GM23338 (cell line): ENCODE data around the gene NPAT. TPM values are rescaled to one million over a fixed set of nuclear protein-coding genes. Genes with fewer than 3 reads are reported as not detected.

Experiments
- ATAC-seq: fragments of 200-7000 bp; cut with Tn5 transposase; 3 replicates; pipeline ENCODE4 v1.9.1; 2020
- DNase-seq: peaks from one replicate; pipeline ENCODE4 v3.0.0-alpha.2; 2015; ENCODE audit warnings: low spot score
- H2AFZ ChIP-seq: fragments of 200-600 bp; sonication (generic); 2 replicates; pipeline ENCODE4 v1.8.0; 2016; ENCODE audit warnings: antibody characterized with exemption, mild to moderate bottlenecking, moderate library complexity
- H3F3A ChIP-seq: fragments of 200-600 bp; sonication (generic); replicated peaks from 2 replicates; pipeline ENCODE4 v1.8.0; 2017; ENCODE audit warnings: antibody characterized with exemption, mixed run types, low read depth
- H3K27ac ChIP-seq: fragments of 200-600 bp; sonication (generic); 2 replicates; pipeline ENCODE4 v1.6.1; 2016; ENCODE audit warnings: low read depth
- H3K27me3 ChIP-seq: fragments of 200-600 bp; sonication (generic); 2 replicates; pipeline ENCODE4 v1.8.0; 2016; ENCODE audit warnings: mild to moderate bottlenecking, mixed run types, moderate library complexity; ENCODE audit not compliant: insufficient read depth
- H3K36me3 ChIP-seq: fragments of 200-600 bp; sonication (generic); 2 replicates; pipeline ENCODE4 v1.8.0; 2016; ENCODE audit warnings: mild to moderate bottlenecking; ENCODE audit not compliant: insufficient read depth
- H3K4me1 ChIP-seq: fragments of 200-600 bp; sonication (generic); 2 replicates; pipeline ENCODE4 v1.8.0; 2016; ENCODE audit warnings: mild to moderate bottlenecking, moderate library complexity; ENCODE audit not compliant: insufficient read depth
- H3K4me2 ChIP-seq: fragments of 200-600 bp; sonication (generic); 2 replicates; pipeline ENCODE4 v1.7.1; 2017; ENCODE audit warnings: mixed run types
- H3K4me3 ChIP-seq: fragments of 200-600 bp; sonication (generic); 2 replicates; pipeline ENCODE4 v1.6.1; 2016; ENCODE audit warnings: mixed run types
- H3K79me2 ChIP-seq: fragments of 200-600 bp; sonication (generic); replicated peaks from 2 replicates; pipeline ENCODE4 v1.8.0; 2017; ENCODE audit warnings: mild to moderate bottlenecking; ENCODE audit not compliant: insufficient read depth
- H3K9me2 ChIP-seq: fragments of 200-600 bp; sonication (generic); 2 replicates; pipeline ENCODE4 v1.8.0; 2017; ENCODE audit not compliant: insufficient read depth
- H4K20me1 ChIP-seq: fragments of 200-600 bp; sonication (generic); replicated peaks from 2 replicates; pipeline ENCODE4 v1.8.0; 2017; ENCODE audit warnings: mild to moderate bottlenecking; ENCODE audit not compliant: insufficient read depth
- H3K27ac Mint-ChIP-seq: 2 replicates; pipeline ENCODE4 v1.8.0; 2020; ENCODE audit warnings: inconsistent platforms, mild to moderate bottlenecking, moderate library complexity, mixed read lengths
- H3K27me3 Mint-ChIP-seq: 3 replicates; pipeline ENCODE4 v1.8.0; 2022; ENCODE audit warnings: low read depth, mild to moderate bottlenecking, moderate library complexity, mixed read lengths, inconsistent platforms; ENCODE audit not compliant: insufficient read depth, poor library complexity
- H3K36me3 Mint-ChIP-seq: 3 replicates; pipeline ENCODE4 v1.8.0; 2021; ENCODE audit warnings: low read depth, mild to moderate bottlenecking, inconsistent platforms, moderate library complexity, mixed read lengths
- H3K4me1 Mint-ChIP-seq: 3 replicates; pipeline ENCODE4 v1.8.0; 2020; ENCODE audit warnings: mild to moderate bottlenecking, inconsistent platforms, mixed read lengths
- H3K4me3 Mint-ChIP-seq: 3 replicates; pipeline ENCODE4 v1.8.0; 2021; ENCODE audit warnings: moderate library complexity, mild to moderate bottlenecking, inconsistent platforms, mixed read lengths
- H3K9me3 Mint-ChIP-seq: 3 replicates; pipeline ENCODE4 v1.8.0; 2020; ENCODE audit warnings: moderate library complexity, mild to moderate bottlenecking, inconsistent platforms, mixed read lengths
- EZH2 ChIP-seq: fragments of 200-600 bp; sonication (generic); IDR thresholded peaks from one replicate; pipeline ENCODE4 v1.8.0; 2017; ENCODE audit warnings: antibody characterized with exemption, mild to moderate bottlenecking, low read depth; ENCODE audit not compliant: unreplicated experiment
- EZH2phosphoT487 ChIP-seq: fragments of 200-600 bp; sonication (generic); IDR thresholded peaks from one replicate; pipeline ENCODE4 v1.8.1; 2018; ENCODE audit warnings: antibody characterized with exemption; ENCODE audit not compliant: unreplicated experiment
- JUNB ChIP-seq: IDR thresholded peaks from one replicate; pipeline ENCODE4 v1.6.1; 2016; ENCODE audit warnings: antibody characterized with exemption; ENCODE audit not compliant: unreplicated experiment
- POLR2AphosphoS5 ChIP-seq: IDR thresholded peaks from 2 replicates; pipeline ENCODE4 v1.6.1; 2016; ENCODE audit warnings: antibody characterized with exemption, low read depth
- ZNF114 ChIP-seq: fragments of 250-450 bp; sonication (Bioruptor Pico); IDR thresholded peaks from 2 replicates; pipeline ENCODE4 v1.5.0; 2020; ENCODE audit warnings: mild to moderate bottlenecking, moderate library complexity
- ZNF331 ChIP-seq: fragments of 250-450 bp; sonication (Bioruptor Pico); IDR thresholded peaks from 2 replicates; pipeline ENCODE4 v1.5.0; 2020; ENCODE audit warnings: low read depth, mild to moderate bottlenecking, moderate library complexity
- polyA plus RNA-seq: library from polyadenylated mRNA; unstranded; fragments of >200 nt; fragmentation: Nextera tagmentation; extraction: Ambion mirVana; gene quantifications from 2 replicates; pipeline ENCODE4 v1.2.1, GENCODE V29; 2016
- total RNA-seq: library from RNA; depleted of rRNA; stranded (reverse); fragments of >200 nt; shearing (Covaris generic); gene quantifications from 2 replicates; pipeline ENCODE4 v1.2.3, GENCODE V29; 2014
- TF ChIP-seq, protein P1 (sequence below): IDR thresholded peaks from 2 replicates; pipeline ENCODE4 v1.6.1; 2016; ENCODE audit warnings: antibody characterized with exemption
- TF ChIP-seq, protein P2 (sequence below): IDR thresholded peaks from one replicate; pipeline ENCODE4 v1.6.1; 2018; ENCODE audit warnings: antibody characterized with exemption; ENCODE audit not compliant: unreplicated experiment
- TF ChIP-seq, protein P3 (sequence below): fragments of 250-450 bp; sonication (Bioruptor Pico); IDR thresholded peaks from 2 replicates; pipeline ENCODE4 v1.5.0; 2020; ENCODE audit warnings: mild to moderate bottlenecking, moderate library complexity
- TF ChIP-seq, protein P4 (sequence below), 2 experiments: fragments of 200-600 bp in 1 of 2; sonication (generic) in 1 of 2; conservative IDR thresholded peaks; 2 replicates each; pipeline versions ENCODE4 v1.5.1 to v1.6.1; 2016 to 2017; ENCODE audit warnings: antibody characterized with exemption in 2 of 2, low read depth in 2 of 2, mild to moderate bottlenecking in 2 of 2, moderate library complexity in 1 of 2

NPAT gene
- total and polyA plus RNA-seq, 2 experiments from 2014 or later: 24.2 to 25.1 TPM

DNA sequence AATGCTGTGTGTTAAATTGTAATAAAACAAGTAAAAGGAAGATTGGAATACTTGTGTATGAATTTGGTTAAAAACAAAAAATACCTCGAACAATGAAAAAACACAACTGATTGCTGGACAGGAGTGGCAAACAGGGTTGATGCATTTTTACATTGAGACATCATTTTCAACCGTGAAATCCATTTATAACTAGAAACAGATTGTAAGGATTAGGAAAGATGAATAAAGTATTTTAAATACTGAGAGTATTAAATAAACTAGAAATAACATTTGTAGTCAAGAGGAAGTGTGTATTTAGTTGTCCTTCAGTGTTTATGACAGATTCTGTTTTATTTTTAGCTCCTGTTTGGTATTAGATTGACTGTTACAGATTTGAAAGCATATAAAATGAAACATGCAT, 5.8 kb upstream of the NPAT start:
- Mint-ChIP-seq H3K9me3 (no peaks in the 10 kb centered on the region), H3K27me3 (no peaks in the 10 kb centered on the region), H3K27ac (no peak overlapping the region), H3K4me1 (peaks cover 15% of the 10 kb centered on the region; the same call in 1 of the 3 replicates), H3K36me3 (peaks cover 49% of the 10 kb centered on the region), H3K4me3 (no peak overlapping the region)
- no peak for DNase-seq
- no peak overlapping the region for H3K27ac ChIP-seq
- no peak for ATAC-seq
- H3K4me1 ChIP-seq: peaks cover 12% of the 10 kb centered on the region
- no peak overlapping the region for H2AFZ ChIP-seq
- 0 out of 2 replicates have a peak, but pooled peaks cover 8% of the 10 kb centered on the region for H4K20me1 ChIP-seq
- H3K4me2 ChIP-seq: no peak overlapping the region
- H3K4me3 ChIP-seq: no peak overlapping the region
- H3K9me2 ChIP-seq: no peaks in the 10 kb centered on the region
- peaks cover 4% of the 10 kb centered on the region for H3F3A ChIP-seq
- TF ChIP-seq EZH2phosphoT487 (no peak), EZH2 (no peak), JUNB (no peak), ZNF331 (CRISPR knock-in tag) (no peak), POLR2AphosphoS5 (no peak), ZNF114 (no peak)
- TF ChIP-seq, protein P1, sequence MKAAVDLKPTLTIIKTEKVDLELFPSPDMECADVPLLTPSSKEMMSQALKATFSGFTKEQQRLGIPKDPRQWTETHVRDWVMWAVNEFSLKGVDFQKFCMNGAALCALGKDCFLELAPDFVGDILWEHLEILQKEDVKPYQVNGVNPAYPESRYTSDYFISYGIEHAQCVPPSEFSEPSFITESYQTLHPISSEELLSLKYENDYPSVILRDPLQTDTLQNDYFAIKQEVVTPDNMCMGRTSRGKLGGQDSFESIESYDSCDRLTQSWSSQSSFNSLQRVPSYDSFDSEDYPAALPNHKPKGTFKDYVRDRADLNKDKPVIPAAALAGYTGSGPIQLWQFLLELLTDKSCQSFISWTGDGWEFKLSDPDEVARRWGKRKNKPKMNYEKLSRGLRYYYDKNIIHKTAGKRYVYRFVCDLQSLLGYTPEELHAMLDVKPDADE: no peak
- TF ChIP-seq, protein P2, sequence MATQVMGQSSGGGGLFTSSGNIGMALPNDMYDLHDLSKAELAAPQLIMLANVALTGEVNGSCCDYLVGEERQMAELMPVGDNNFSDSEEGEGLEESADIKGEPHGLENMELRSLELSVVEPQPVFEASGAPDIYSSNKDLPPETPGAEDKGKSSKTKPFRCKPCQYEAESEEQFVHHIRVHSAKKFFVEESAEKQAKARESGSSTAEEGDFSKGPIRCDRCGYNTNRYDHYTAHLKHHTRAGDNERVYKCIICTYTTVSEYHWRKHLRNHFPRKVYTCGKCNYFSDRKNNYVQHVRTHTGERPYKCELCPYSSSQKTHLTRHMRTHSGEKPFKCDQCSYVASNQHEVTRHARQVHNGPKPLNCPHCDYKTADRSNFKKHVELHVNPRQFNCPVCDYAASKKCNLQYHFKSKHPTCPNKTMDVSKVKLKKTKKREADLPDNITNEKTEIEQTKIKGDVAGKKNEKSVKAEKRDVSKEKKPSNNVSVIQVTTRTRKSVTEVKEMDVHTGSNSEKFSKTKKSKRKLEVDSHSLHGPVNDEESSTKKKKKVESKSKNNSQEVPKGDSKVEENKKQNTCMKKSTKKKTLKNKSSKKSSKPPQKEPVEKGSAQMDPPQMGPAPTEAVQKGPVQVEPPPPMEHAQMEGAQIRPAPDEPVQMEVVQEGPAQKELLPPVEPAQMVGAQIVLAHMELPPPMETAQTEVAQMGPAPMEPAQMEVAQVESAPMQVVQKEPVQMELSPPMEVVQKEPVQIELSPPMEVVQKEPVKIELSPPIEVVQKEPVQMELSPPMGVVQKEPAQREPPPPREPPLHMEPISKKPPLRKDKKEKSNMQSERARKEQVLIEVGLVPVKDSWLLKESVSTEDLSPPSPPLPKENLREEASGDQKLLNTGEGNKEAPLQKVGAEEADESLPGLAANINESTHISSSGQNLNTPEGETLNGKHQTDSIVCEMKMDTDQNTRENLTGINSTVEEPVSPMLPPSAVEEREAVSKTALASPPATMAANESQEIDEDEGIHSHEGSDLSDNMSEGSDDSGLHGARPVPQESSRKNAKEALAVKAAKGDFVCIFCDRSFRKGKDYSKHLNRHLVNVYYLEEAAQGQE: no peak
- TF ChIP-seq, protein P3, sequence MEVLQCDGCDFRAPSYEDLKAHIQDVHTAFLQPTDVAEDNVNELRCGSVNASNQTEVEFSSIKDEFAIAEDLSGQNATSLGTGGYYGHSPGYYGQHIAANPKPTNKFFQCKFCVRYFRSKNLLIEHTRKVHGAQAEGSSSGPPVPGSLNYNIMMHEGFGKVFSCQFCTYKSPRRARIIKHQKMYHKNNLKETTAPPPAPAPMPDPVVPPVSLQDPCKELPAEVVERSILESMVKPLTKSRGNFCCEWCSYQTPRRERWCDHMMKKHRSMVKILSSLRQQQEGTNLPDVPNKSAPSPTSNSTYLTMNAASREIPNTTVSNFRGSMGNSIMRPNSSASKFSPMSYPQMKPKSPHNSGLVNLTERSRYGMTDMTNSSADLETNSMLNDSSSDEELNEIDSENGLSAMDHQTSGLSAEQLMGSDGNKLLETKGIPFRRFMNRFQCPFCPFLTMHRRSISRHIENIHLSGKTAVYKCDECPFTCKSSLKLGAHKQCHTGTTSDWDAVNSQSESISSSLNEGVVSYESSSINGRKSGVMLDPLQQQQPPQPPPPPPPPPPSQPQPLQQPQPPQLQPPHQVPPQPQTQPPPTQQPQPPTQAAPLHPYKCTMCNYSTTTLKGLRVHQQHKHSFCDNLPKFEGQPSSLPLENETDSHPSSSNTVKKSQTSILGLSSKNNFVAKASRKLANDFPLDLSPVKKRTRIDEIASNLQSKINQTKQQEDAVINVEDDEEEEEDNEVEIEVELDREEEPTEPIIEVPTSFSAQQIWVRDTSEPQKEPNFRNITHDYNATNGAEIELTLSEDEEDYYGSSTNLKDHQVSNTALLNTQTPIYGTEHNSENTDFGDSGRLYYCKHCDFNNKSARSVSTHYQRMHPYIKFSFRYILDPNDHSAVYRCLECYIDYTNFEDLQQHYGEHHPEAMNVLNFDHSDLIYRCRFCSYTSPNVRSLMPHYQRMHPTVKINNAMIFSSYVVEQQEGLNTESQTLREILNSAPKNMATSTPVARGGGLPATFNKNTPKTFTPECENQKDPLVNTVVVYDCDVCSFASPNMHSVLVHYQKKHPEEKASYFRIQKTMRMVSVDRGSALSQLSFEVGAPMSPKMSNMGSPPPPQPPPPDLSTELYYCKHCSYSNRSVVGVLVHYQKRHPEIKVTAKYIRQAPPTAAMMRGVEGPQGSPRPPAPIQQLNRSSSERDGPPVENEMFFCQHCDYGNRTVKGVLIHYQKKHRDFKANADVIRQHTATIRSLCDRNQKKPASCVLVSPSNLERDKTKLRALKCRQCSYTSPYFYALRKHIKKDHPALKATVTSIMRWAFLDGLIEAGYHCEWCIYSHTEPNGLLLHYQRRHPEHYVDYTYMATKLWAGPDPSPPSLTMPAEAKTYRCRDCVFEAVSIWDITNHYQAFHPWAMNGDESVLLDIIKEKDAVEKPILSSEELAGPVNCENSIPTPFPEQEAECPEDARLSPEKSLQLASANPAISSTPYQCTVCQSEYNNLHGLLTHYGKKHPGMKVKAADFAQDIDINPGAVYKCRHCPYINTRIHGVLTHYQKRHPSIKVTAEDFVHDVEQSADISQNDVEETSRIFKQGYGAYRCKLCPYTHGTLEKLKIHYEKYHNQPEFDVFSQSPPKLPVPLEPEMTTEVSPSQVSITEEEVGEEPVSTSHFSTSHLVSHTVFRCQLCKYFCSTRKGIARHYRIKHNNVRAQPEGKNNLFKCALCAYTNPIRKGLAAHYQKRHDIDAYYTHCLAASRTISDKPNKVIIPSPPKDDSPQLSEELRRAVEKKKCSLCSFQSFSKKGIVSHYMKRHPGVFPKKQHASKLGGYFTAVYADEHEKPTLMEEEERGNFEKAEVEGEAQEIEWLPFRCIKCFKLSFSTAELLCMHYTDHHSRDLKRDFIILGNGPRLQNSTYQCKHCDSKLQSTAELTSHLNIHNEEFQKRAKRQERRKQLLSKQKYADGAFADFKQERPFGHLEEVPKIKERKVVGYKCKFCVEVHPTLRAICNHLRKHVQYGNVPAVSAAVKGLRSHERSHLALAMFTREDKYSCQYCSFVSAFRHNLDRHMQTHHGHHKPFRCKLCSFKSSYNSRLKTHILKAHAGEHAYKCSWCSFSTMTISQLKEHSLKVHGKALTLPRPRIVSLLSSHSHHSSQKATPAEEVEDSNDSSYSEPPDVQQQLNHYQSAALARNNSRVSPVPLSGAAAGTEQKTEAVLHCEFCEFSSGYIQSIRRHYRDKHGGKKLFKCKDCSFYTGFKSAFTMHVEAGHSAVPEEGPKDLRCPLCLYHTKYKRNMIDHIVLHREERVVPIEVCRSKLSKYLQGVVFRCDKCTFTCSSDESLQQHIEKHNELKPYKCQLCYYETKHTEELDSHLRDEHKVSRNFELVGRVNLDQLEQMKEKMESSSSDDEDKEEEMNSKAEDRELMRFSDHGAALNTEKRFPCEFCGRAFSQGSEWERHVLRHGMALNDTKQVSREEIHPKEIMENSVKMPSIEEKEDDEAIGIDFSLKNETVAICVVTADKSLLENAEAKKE: no peak
- TF ChIP-seq, protein P4, sequence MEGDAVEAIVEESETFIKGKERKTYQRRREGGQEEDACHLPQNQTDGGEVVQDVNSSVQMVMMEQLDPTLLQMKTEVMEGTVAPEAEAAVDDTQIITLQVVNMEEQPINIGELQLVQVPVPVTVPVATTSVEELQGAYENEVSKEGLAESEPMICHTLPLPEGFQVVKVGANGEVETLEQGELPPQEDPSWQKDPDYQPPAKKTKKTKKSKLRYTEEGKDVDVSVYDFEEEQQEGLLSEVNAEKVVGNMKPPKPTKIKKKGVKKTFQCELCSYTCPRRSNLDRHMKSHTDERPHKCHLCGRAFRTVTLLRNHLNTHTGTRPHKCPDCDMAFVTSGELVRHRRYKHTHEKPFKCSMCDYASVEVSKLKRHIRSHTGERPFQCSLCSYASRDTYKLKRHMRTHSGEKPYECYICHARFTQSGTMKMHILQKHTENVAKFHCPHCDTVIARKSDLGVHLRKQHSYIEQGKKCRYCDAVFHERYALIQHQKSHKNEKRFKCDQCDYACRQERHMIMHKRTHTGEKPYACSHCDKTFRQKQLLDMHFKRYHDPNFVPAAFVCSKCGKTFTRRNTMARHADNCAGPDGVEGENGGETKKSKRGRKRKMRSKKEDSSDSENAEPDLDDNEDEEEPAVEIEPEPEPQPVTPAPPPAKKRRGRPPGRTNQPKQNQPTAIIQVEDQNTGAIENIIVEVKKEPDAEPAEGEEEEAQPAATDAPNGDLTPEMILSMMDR (conservative IDR thresholded peaks at IDR 0.05; ENCODE audit: low read depth in 2 of 2): no peak
- no peaks in the 10 kb centered on the region for H3K27me3 ChIP-seq
- H3K79me2 ChIP-seq: peaks cover 44% of the 10 kb centered on the region
- peaks cover 10% of the 10 kb centered on the region; the same call in 1 of the 2 replicates for H3K36me3 ChIP-seq
